Testis (tissue), 3 donors: ENCODE data around the gene TYRP1. TPM values are rescaled to one million over a fixed set of nuclear protein-coding genes. Genes with fewer than 3 reads are reported as not detected.

ENCODE experiments used
- DNase-seq: peaks from one replicate; pipeline ENCODE4 v3.0.0-alpha.2; 2019
- H3K27ac ChIP-seq, 2 donors: fragments of 200-600 bp; sonication (generic); one replicate each; pipeline ENCODE4 v1.5.1; 2019
- H3K27me3 ChIP-seq: fragments of 200-600 bp; sonication (generic); one replicate; pipeline ENCODE4 v1.5.1; 2019
- H3K36me3 ChIP-seq: fragments of 200-600 bp; sonication (generic); one replicate; pipeline ENCODE4 v1.5.1; 2017; ENCODE audit warnings: low read depth; ENCODE audit errors: missing control alignments
- H3K4me1 ChIP-seq: fragments of 200-600 bp; sonication (generic); one replicate; pipeline ENCODE4 v1.5.1; 2019
- H3K4me3 ChIP-seq, 2 donors: fragments of 200-600 bp; sonication (generic); one replicate each; pipeline ENCODE4 v1.5.1; 2017 to 2019
- H3K9me3 ChIP-seq: fragments of 200-600 bp; sonication (generic); one replicate; pipeline ENCODE4 v1.5.1; 2017
- CTCF ChIP-seq, 3 experiments: fragments of 450-650 bp in 2 of 3; fragments of 200-600 bp in 1 of 3; sonication (generic) in 1 of 3; IDR thresholded peaks; one replicate each; pipeline ENCODE4 v1.5.1; 2016 to 2019; ENCODE audit warnings: antibody characterized with exemption in 3 of 3, mild to moderate bottlenecking in 2 of 3, moderate library complexity in 1 of 3
- POLR2A ChIP-seq: fragments of 450-650 bp; IDR thresholded peaks from one replicate; pipeline ENCODE4 v1.6.1; 2017; ENCODE audit warnings: antibody characterized with exemption, mild to moderate bottlenecking, moderate library complexity
- WGBS, 2 donors: methylation state at CpG; one replicate each; pipeline ENCODE4 v1.1.5; 2018; 5-methylcytosine and 5-hydroxymethylcytosine counted together
- intact Hi-C: fragments of 100-400 bp; cut with DNase I; formaldehyde crosslinking; loops from one replicate; pipeline ENCODE4 v1.15.1; 2023; ENCODE audit warnings: low total_unique reads
- polyA plus RNA-seq: library from polyadenylated mRNA; stranded (reverse); fragments of 350-450 nt; fragmentation: Illumina TruSeq; extraction: RNeasy Lipid Tissue Mini Kit (QIAGEN cat#74804); gene quantifications from one replicate; pipeline ENCODE4 v1.2.3, GENCODE V29; 2014; ENCODE audit warnings: low read depth, low replicate concordance; ENCODE audit not compliant: insufficient read depth
- total RNA-seq, 2 donors: library from RNA; depleted of rRNA; stranded (reverse); fragments of >200 nt; gene quantifications; one replicate each; pipeline ENCODE4 v1.2.3, GENCODE V29; 2016

The TYRP1 gene
- total and polyA plus RNA-seq, 3 donors from 2014 or later: 0.68 to 2.0 (median 1.1) TPM

GRCh38 chr9:12656803-12657202, 36.4 kb upstream of the TYRP1 start:
- 94% methylated on average over 2 of the region's 2 CpGs for WGBS, 2 donors
- TF ChIP-seq POLR2A: no peak
- TF ChIP-seq CTCF (IDR thresholded peaks at IDR 0.05): no peak
- intact Hi-C loops: no loop called here
- no peak overlapping the region for H3K27ac ChIP-seq
- no peaks in the 10 kb centered on the region for H3K9me3 ChIP-seq
- no peaks in the 10 kb centered on the region for H3K4me1 ChIP-seq
- no peak overlapping the region for H3K4me3 ChIP-seq
- H3K36me3 ChIP-seq: no peaks in the 10 kb centered on the region
- H3K27me3 ChIP-seq: no peaks in the 10 kb centered on the region
- no peak for DNase-seq

GRCh38 chr9:12657233-12657632, 36.0 kb upstream of the TYRP1 start:
- no peaks in the 10 kb centered on the region for H3K9me3 ChIP-seq
- DNase-seq: no peak
- H3K4me1 ChIP-seq: no peaks in the 10 kb centered on the region
- no peaks in the 10 kb centered on the region for H3K27me3 ChIP-seq
- no peaks in the 10 kb centered on the region for H3K36me3 ChIP-seq
- no peak overlapping the region for H3K27ac ChIP-seq
- WGBS, 2 donors: 76 to 95% methylated on average over 2 of the region's 2 CpGs
- intact Hi-C loops: no loop called here
- no peak overlapping the region for H3K4me3 ChIP-seq
- TF ChIP-seq CTCF (IDR thresholded peaks at IDR 0.05) (no peak), POLR2A (no peak)

- no peaks in the 10 kb centered on the region for H3K9me3 ChIP-seq
- no peak for DNase-seq
- no peaks in the 10 kb centered on the region for H3K36me3 ChIP-seq
- H3K4me3 ChIP-seq: no peak overlapping the region
- WGBS, 2 donors: 85 to 92% methylated on average over 3 to 4 of the region's 4 CpGs
- H3K4me1 ChIP-seq: no peaks in the 10 kb centered on the region
- H3K27ac ChIP-seq: no peak overlapping the region
- TF ChIP-seq POLR2A (no peak), CTCF (IDR thresholded peaks at IDR 0.05) (no peak)
- no peaks in the 10 kb centered on the region for H3K27me3 ChIP-seq
- intact Hi-C loops: no loop called here
Measured at GRCh38 chr9:12657998-12658397, 35.2 kb upstream of the TYRP1 start.

- H3K27ac ChIP-seq: no peak overlapping the region
- no peaks in the 10 kb centered on the region for H3K27me3 ChIP-seq
- no peaks in the 10 kb centered on the region for H3K4me1 ChIP-seq
- no peaks in the 10 kb centered on the region for H3K36me3 ChIP-seq
- no peaks in the 10 kb centered on the region for H3K9me3 ChIP-seq
- WGBS, 2 donors: 91% methylated on average over 10 of the region's 10 CpGs; no CpG with 5 or more reads in 1 of the 2 donors
- no peak for DNase-seq
- TF ChIP-seq POLR2A (no peak), CTCF (IDR thresholded peaks at IDR 0.05) (no peak)
- intact Hi-C loops: no loop called here
- no peak overlapping the region for H3K4me3 ChIP-seq
Measured at GRCh38 chr9:12658531-12659209, 34.5 kb upstream of the TYRP1 start.

GRCh38 chr9:12659220-12659619, 34.0 kb upstream of the TYRP1 start:
- Histone ChIP-seq H3K9me3 (no peaks in the 10 kb centered on the region), H3K4me1 (no peaks in the 10 kb centered on the region), H3K27me3 (no peaks in the 10 kb centered on the region), H3K36me3 (no peaks in the 10 kb centered on the region), H3K27ac (no peak overlapping the region), H3K4me3 (no peak overlapping the region)
- intact Hi-C loops: no loop called here
- TF ChIP-seq POLR2A: no peak
- no peak for TF ChIP-seq CTCF (IDR thresholded peaks at IDR 0.05)
- WGBS, 2 donors: 96 to 99% methylated on average over 4 of the region's 4 CpGs
- DNase-seq: no peak
